IMR-90 (cell line): ENCODE data around the gene SYNC.

Experiments used
- CEBPB ChIP-seq: IDR thresholded peaks from 2 replicates; pipeline ENCODE4 v1.6.1; 2012; ENCODE audit warnings: low read depth, low read length, improper control_type of control experiment
- FOS ChIP-seq: fragments of 150-350 bp; IDR thresholded peaks from 2 replicates; pipeline ENCODE4 v1.6.1; 2016; ENCODE audit warnings: low read depth, low read length
- MAFK ChIP-seq: IDR thresholded peaks from 2 replicates; pipeline ENCODE4 v1.6.1; 2012; ENCODE audit warnings: low read depth, low read length, improper control_type of control experiment
- MXI1 ChIP-seq: IDR thresholded peaks from 2 replicates; pipeline ENCODE4 v1.6.1; 2012; ENCODE audit warnings: low read depth, mild to moderate bottlenecking, low read length, moderate library complexity, borderline replicate concordance
- POLR2A ChIP-seq: IDR thresholded peaks from 2 replicates; pipeline ENCODE4 v1.6.1; 2012; ENCODE audit warnings: mild to moderate bottlenecking, low read depth, low read length
- RAD21 ChIP-seq: IDR thresholded peaks from 2 replicates; pipeline ENCODE4 v1.6.1; 2012; ENCODE audit warnings: low read length, improper control_type of control experiment
- RCOR1 ChIP-seq: IDR thresholded peaks from 2 replicates; pipeline ENCODE4 v1.6.1; 2012; ENCODE audit warnings: mild to moderate bottlenecking, low read length, improper control_type of control experiment; ENCODE audit not compliant: insufficient replicate concordance
- TF ChIP-seq, protein P1 (sequence below): conservative IDR thresholded peaks from 2 replicates; pipeline ENCODE4 v1.5.1; 2012; ENCODE audit warnings: mild to moderate bottlenecking, low read depth, low read length, improper control_type of control experiment

DNA sequence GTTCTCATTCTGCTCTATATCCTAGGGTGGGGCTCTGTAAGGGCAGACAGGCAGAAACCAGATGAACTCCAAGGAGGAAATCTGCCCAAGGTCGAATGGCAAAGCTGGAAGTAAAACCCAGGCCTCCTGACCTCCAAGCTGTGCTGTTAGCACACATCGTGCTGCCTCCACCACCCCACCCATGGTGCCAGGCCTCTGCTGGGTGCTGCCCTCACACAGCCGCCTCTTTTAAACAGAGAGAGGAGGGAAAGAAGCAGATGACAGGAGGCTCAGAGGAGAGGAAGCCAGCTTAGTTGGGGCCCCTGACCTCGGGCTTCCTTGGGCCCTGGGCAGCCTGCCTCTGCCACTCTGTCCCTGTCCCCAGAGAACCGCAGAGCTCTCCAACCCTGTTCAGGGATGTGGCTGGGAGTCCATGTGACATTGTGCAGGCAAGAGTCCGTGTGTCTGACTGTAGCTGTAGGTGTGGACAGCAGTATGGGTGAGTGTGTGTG lies 1.1 kb downstream of the SYNC start:
- TF ChIP-seq CEBPB (no peak), MXI1 (peak; percentile 48; the same call in 1 of the 2 replicates), POLR2A (peak; percentile 44; the same call in 1 of the 2 replicates), FOS (no peak), MAFK (no peak), RCOR1 (no peak), RAD21 (no peak)
- TF ChIP-seq, protein P1, sequence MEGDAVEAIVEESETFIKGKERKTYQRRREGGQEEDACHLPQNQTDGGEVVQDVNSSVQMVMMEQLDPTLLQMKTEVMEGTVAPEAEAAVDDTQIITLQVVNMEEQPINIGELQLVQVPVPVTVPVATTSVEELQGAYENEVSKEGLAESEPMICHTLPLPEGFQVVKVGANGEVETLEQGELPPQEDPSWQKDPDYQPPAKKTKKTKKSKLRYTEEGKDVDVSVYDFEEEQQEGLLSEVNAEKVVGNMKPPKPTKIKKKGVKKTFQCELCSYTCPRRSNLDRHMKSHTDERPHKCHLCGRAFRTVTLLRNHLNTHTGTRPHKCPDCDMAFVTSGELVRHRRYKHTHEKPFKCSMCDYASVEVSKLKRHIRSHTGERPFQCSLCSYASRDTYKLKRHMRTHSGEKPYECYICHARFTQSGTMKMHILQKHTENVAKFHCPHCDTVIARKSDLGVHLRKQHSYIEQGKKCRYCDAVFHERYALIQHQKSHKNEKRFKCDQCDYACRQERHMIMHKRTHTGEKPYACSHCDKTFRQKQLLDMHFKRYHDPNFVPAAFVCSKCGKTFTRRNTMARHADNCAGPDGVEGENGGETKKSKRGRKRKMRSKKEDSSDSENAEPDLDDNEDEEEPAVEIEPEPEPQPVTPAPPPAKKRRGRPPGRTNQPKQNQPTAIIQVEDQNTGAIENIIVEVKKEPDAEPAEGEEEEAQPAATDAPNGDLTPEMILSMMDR, result no peak
